NB4 (cell line): Measurements from ENCODE around the gene TRMT11.

Experiments
- CTCF ChIP-seq: IDR thresholded peaks from one replicate; pipeline ENCODE4 v1.5.1; 2012; ENCODE audit warnings: low read depth, low read length
- MAX ChIP-seq: IDR thresholded peaks from 2 replicates; pipeline ENCODE4 v1.6.1; 2011; ENCODE audit warnings: low read depth, low read length
- POLR2A ChIP-seq: IDR thresholded peaks from 2 replicates; pipeline ENCODE4 v1.6.1; 2011; ENCODE audit warnings: mild to moderate bottlenecking; ENCODE audit not compliant: insufficient read length; ENCODE audit errors: extremely low read depth

- TF ChIP-seq CTCF (peak; percentile 29), POLR2A (no peak), MAX (no peak)
These were observed 12.0 kb upstream of the TRMT11 start for GRCh38 chr6:125974214-125974866.
